Coronary artery (tissue), 2 donors: Measurements from ENCODE around the gene TNRC18.

Experiments
- DNase-seq: peaks from one replicate; pipeline ENCODE4 v3.0.0-alpha.2; 2017; ENCODE audit warnings: low spot score
- H3K27ac ChIP-seq, 2 donors: fragments of 200-600 bp; sonication (generic); one replicate each; pipeline ENCODE4 v1.5.1; 2016 to 2019
- H3K4me3 ChIP-seq: fragments of 200-600 bp; sonication (generic); 2 replicates; pipeline ENCODE4 v1.5.1; 2016; ENCODE audit warnings: mild to moderate bottlenecking, moderate library complexity
- TF ChIP-seq, protein P1 (sequence below): fragments of 200-600 bp; sonication (generic); IDR thresholded peaks from one replicate; pipeline ENCODE4 v1.5.1; 2019; ENCODE audit warnings: antibody characterized with exemption

TNRC18 gene

DNA sequence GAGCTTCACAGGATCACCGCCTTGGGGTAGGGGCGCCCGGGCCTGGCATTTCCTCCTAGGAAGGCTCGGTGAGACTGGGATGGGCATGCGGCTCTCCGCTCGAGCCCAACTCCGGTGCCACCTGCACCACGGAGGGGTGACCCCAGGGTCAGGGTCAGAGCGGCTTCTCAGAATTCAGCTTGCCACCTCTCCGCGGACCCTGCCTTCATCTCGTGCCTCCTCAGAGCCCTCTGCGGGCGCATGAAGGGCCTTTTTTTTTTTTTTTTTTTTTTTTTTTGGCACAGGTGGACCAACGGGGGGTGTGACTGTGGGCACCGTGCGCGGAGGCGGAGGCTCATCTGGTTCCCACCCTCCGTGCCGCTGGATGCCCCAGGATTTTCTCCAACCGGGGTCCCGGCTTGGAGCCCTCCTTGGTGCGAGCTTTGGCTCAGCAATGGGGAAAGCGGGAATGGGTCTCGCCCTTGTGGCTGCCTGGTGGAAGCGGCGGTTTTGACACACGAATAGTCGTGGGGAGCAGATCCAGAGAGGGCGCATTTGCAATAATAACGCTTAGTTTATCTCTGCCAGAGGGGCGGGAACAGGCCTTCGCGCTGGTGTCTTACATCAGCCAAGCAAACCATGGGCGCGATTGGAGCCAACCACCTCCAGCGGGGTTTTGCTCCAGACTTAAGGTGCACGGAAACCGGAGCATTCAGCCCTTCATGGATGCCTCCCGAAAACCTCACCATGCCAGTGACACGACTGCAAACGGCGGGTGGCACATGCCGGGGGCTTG is 5.0 kb upstream of the TNRC18 start:
- H3K27ac ChIP-seq, result peak overlapping the region; percentile 96 to 100
- no peak for DNase-seq
- TF ChIP-seq, protein P1, sequence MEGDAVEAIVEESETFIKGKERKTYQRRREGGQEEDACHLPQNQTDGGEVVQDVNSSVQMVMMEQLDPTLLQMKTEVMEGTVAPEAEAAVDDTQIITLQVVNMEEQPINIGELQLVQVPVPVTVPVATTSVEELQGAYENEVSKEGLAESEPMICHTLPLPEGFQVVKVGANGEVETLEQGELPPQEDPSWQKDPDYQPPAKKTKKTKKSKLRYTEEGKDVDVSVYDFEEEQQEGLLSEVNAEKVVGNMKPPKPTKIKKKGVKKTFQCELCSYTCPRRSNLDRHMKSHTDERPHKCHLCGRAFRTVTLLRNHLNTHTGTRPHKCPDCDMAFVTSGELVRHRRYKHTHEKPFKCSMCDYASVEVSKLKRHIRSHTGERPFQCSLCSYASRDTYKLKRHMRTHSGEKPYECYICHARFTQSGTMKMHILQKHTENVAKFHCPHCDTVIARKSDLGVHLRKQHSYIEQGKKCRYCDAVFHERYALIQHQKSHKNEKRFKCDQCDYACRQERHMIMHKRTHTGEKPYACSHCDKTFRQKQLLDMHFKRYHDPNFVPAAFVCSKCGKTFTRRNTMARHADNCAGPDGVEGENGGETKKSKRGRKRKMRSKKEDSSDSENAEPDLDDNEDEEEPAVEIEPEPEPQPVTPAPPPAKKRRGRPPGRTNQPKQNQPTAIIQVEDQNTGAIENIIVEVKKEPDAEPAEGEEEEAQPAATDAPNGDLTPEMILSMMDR, result no peak
- H3K4me3 ChIP-seq, result peak overlapping the region; percentile 96

DNA sequence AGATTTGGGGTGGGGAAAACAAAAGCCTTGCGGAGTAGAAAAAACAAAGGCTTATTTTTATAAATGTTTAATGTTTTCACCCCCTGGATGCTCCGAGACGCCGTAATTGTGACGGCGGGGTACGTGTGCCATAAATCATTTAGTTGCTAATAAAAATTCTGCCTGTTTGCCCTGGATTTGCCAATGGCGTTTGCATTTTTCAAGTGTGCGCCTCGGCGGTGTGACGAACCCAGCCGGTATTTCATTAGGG is 2.5 kb upstream of the TNRC18 start:
- no peak for DNase-seq
- H3K27ac ChIP-seq, result peak overlapping the region; percentile 96 to 100
- TF ChIP-seq, protein P1, result no peak
- peak overlapping the region; percentile 96 for H3K4me3 ChIP-seq

DNA sequence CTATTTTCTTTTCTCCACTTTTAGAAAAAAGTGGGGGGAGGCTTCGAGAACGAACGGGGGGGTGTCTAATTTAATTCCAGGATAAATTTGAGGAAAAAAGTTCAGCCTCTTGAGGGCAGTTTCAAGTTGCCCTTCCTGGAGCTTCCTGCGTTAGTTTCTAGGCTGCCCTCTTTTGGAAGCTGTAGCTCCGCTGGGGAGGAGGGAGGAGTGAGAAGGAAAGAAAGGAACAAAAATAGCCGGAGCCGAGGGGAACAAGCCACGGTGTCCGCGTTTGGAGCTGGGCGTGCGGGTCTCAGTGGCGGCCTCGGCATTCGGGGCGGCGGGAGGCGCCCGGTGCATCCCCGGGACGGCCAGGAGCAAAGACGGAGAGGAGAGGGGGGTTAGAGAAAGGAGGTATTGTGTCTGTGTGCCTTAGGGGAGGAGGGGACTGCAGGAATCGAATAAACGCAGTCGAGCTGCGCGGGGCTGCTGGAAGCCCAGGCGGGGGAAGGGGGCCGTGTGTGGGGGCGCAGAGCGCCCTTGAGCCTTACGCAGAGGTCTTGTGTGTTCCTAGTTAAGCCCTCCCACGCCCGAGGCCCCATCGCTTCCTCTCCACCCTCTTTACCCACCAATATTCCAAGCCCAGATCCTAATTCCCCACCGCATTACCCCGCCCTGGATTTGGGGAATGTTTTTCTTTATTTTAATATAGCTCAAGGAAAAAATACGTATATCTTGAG is 2.0 kb upstream of the TNRC18 start:
- Histone ChIP-seq H3K4me3 (peak overlapping the region; percentile 96), H3K27ac (peak overlapping the region; percentile 96 to 100)
- peak; percentile 84 for DNase-seq
- TF ChIP-seq, protein P1, result no peak

DNA sequence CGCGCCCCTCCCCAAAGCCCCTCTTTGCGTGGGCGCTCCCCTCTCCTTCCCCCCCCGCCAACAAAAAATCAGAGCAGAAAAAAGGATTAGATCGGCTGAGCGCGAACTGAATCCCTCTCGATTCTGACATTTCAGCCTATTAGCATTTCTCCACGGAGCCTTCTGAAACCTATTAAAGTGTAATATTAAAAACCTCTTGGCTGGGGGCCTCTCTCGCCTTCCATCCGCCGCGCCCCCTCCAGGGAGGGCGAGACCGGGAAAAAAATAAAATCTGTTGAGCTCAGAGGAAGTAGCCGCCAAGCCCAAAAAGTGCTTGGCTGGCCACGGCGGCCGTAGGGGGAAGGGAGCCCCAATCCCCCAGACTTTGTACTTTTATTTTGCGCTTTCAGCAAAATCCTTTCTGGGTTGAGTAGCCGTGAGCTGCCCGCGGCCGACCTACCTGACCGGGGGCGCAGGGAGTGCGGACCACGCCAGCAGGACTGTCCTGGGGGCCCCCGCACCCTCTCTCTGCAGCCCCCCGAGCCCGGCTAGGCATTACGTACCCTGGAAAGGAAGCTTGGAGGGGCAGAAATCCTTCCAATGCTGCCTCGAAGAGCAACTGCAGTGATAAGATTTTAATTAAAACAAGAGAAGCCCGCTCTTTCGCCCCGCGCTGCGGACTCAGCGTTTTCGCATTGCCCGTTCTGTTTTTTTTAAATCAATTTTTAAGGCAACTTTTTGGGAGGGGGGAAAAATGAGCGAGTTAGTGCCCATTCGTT is 1.3 kb upstream of the TNRC18 start:
- DNase-seq, result no peak
- Histone ChIP-seq H3K27ac (peak overlapping the region; percentile 96 to 100), H3K4me3 (peak overlapping the region; percentile 96)
- TF ChIP-seq, protein P1, result no peak

DNA sequence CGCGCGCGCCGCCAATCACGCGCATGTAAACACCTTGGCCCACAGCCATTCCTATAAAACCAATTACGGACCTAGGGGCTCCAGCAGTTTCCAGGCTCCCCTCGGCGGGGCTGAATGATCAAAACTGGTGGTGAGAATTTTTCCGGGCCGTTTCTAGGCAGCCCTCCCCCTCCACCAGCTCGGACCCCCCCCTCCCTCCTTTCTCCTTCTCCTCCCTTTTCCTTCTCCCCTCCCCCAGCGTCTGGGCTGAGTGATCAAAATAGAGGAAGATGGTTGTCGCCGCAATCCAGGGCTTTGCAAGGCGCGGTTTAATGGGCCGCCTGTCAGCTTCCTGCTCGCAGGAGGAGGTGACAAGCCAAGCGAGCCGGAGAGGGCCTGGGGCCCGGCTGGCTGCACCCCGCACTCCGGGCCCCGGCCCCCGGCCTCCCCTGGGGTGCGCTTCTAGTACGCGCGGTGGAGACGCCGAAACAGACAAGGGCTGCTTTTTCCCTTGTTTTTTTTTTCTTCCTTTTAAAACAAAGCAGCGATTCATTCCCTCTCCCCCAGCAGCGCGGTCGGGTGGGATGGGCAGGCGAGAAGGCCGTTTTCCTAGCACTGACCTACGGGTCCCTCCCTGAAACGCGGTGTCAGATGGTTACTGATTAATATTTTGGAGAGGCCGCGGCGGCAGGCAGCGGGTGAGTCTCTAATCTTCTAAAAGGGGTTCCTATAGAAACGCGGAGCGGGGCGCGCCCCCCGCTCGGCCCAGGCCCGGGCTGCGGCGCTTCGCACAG is 528 bp upstream of the TNRC18 start:
- TF ChIP-seq, protein P1, result no peak
- H3K27ac ChIP-seq, result peak overlapping the region; percentile 96 to 100
- H3K4me3 ChIP-seq, result peak overlapping the region; percentile 96
- DNase-seq, result peak; percentile 98

DNA sequence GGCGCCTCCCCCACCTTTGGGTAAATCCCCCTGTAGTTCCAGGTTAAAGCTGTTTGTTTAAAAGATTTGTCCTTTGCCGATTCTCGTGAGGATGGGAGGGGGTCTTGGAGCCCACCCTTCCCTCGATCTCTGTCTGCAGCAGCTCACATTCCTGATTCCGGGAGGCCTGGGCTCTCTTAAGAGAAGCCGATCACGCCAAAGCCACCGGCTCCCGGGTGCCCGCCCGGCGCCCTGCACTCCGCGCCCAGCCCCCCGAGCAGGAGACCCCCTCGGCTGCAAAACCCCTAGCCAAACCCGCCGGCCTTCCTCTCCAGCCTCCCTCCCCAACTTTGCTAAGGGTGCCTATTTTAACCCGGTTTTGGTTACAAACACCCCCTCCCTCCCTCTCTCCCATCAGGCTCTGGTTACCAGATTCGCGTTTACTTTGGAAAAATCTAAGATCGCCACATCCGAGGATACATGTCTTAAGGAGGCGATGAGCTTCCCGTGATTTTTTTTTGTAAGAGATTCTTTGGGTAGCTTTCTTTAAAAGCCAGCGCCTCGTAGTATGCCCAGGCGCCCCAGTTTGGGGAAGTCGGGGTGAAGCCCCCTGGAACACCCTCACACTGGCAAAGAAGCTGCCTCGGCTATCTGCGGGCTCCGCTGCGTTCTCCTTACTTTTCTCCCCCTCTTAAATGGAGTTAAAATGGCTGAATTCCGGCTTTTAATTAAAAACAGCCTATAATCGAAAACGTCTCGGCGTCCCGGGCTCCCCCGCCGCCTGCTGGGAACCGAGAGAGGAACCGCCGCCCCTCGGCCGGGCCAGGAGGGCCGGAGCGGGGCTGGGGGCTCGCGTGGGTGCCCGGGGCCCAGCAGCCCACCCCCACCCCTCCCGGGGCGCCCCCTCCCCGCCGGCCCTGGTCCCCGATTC is 983 bp downstream of the TNRC18 start:
- TF ChIP-seq, protein P1, result no peak
- peak overlapping the region; percentile 97 to 100 for H3K27ac ChIP-seq
- peak overlapping the region; percentile 96 for H3K4me3 ChIP-seq
- DNase-seq, result no peak
